ENCODE measurements around the gene GFRA1.

GRCh38 chr10:116210588-116211346 is 62.2 kb downstream of the GFRA1 start:
- TF ChIP-seq CTCF (IDR thresholded peaks at IDR 0.05 in 8 of 11, conservative IDR thresholded peaks at IDR 0.05 in 3 of 11) = no peak
- no peak for TF ChIP-seq POLR2AphosphoS5 (IDR thresholded peaks at IDR 0.05)

Measured in spleen (tissue), 7 donors.